ENCODE results near the gene MED16. TPM values are rescaled to one million over a fixed set of nuclear protein-coding genes. Genes with fewer than 3 reads are reported as not detected.

The MED16 gene
- total RNA-seq, 2 experiments from 2014 or later, result 19.1 to 54.3 TPM

GRCh38 chr19:876780-877314 is 16.1 kb downstream of the MED16 start:
- Histone ChIP-seq H3K4me2 (ENCODE audit: low read length) (no peak overlapping the region), H3K4me1 (ENCODE audit: insufficient read depth, low read length, poor library complexity, severe bottlenecking) (peaks cover 9% of the 10 kb centered on the region), H3K27ac (ENCODE audit: low read depth, low read length, poor library complexity, severe bottlenecking) (no peak overlapping the region), H3K79me2 (ENCODE audit: insufficient read depth, low read depth, low read length) (no peaks in the 10 kb centered on the region), H3K9me2 (ENCODE audit: insufficient read depth, low read length) (no peaks in the 10 kb centered on the region), H3K9me3 (ENCODE audit: low read length) (no peaks in the 10 kb centered on the region), H3K4me3 (ENCODE audit: low read depth, low read length, poor library complexity, severe bottlenecking) (no peak overlapping the region), H3K36me3 (ENCODE audit: insufficient read depth, low read length) (peaks cover 21% of the 10 kb centered on the region), H2AFZ (ENCODE audit: low read length) (no peak overlapping the region), H4K20me1 (ENCODE audit: insufficient read depth, low read length) (no peaks in the 10 kb centered on the region)
- TF ChIP-seq EZH2phosphoT487 (IDR thresholded peaks at IDR 0.05; ENCODE audit: borderline replicate concordance, low read depth, low read length), result no peak
- no peak for TF ChIP-seq CTCF (conservative IDR thresholded peaks at IDR 0.05; ENCODE audit: low read length)
- intact Hi-C loops (cut with micrococcal nuclease; ENCODE audit: unreplicated experiment), result no loop called here
- ChIA-PET POLR2A (no interaction called here), CTCF (ENCODE audit: unreplicated experiment) (interaction anchor here (0.6 kb wide), 1 partner anchor 272 kb away, joined by 4 read pairs; no protein-coding TSS in a partner anchor)
- no peak for DNase-seq (ENCODE audit: low spot score)
- no TSS peak for BruUV-seq (replicated peaks)

- no peak overlapping the region for H2AFZ ChIP-seq (ENCODE audit: low read length)
- intact Hi-C loops (cut with micrococcal nuclease; ENCODE audit: unreplicated experiment), result no loop called here
- H3K79me2 ChIP-seq (ENCODE audit: insufficient read depth, low read depth, low read length), result no peaks in the 10 kb centered on the region
- ChIA-PET CTCF (ENCODE audit: unreplicated experiment) (no interaction called here), POLR2A (no interaction called here)
- no peaks in the 10 kb centered on the region for H3K9me2 ChIP-seq (ENCODE audit: insufficient read depth, low read length)
- TF ChIP-seq CTCF (conservative IDR thresholded peaks at IDR 0.05; ENCODE audit: low read length) (no peak), EZH2phosphoT487 (IDR thresholded peaks at IDR 0.05; ENCODE audit: borderline replicate concordance, low read depth, low read length) (no peak)
- H3K9me3 ChIP-seq (ENCODE audit: low read length), result no peaks in the 10 kb centered on the region
- no peak for DNase-seq (ENCODE audit: low spot score)
- BruUV-seq (replicated peaks), result no TSS peak
- H3K4me2 ChIP-seq (ENCODE audit: low read length), result no peak overlapping the region
- H3K36me3 ChIP-seq (ENCODE audit: insufficient read depth, low read length), result peaks cover 17% of the 10 kb centered on the region
- H4K20me1 ChIP-seq (ENCODE audit: insufficient read depth, low read length), result no peaks in the 10 kb centered on the region
- H3K4me1 ChIP-seq (ENCODE audit: insufficient read depth, low read length, poor library complexity, severe bottlenecking), result peaks cover 9% of the 10 kb centered on the region
- H3K4me3 ChIP-seq (ENCODE audit: low read depth, low read length, poor library complexity, severe bottlenecking), result no peak overlapping the region
- no peak overlapping the region for H3K27ac ChIP-seq (ENCODE audit: low read depth, low read length, poor library complexity, severe bottlenecking)
These were observed 16.9 kb downstream of the MED16 start for GRCh38 chr19:876089-876488.

- no peak overlapping the region for H2AFZ ChIP-seq (ENCODE audit: low read length)
- H3K27ac ChIP-seq (ENCODE audit: low read depth, low read length, poor library complexity, severe bottlenecking), result no peak overlapping the region
- H3K9me3 ChIP-seq (ENCODE audit: low read length), result no peaks in the 10 kb centered on the region
- H3K36me3 ChIP-seq (ENCODE audit: insufficient read depth, low read length), result peaks cover 21% of the 10 kb centered on the region; the same call in 1 of the 2 replicates
- BruUV-seq (replicated peaks), result no TSS peak
- H3K79me2 ChIP-seq (ENCODE audit: insufficient read depth, low read depth, low read length), result no peaks in the 10 kb centered on the region
- DNase-seq (ENCODE audit: low spot score), result no peak
- no peak overlapping the region for H3K4me2 ChIP-seq (ENCODE audit: low read length)
- no peaks in the 10 kb centered on the region for H4K20me1 ChIP-seq (ENCODE audit: insufficient read depth, low read length)
- intact Hi-C loops (cut with micrococcal nuclease; ENCODE audit: unreplicated experiment), result no loop called here
- POLR2A ChIA-PET, result no interaction called here
- H3K4me3 ChIP-seq (ENCODE audit: low read depth, low read length, poor library complexity, severe bottlenecking), result no peak overlapping the region
- CTCF ChIA-PET (ENCODE audit: unreplicated experiment), result no interaction called here
- H3K9me2 ChIP-seq (ENCODE audit: insufficient read depth, low read length), result no peaks in the 10 kb centered on the region
- no peak for TF ChIP-seq EZH2phosphoT487 (IDR thresholded peaks at IDR 0.05; ENCODE audit: borderline replicate concordance, low read depth, low read length)
- no peak for TF ChIP-seq CTCF (conservative IDR thresholded peaks at IDR 0.05; ENCODE audit: low read length)
- H3K4me1 ChIP-seq (ENCODE audit: insufficient read depth, low read length, poor library complexity, severe bottlenecking), result peaks cover 9% of the 10 kb centered on the region
These were observed 17.6 kb downstream of the MED16 start for GRCh38 chr19:875265-875879.
